Epidermal melanocyte (primary cell): ENCODE data around the gene GABRA5.

Experiments
- DNase-seq: peaks from one replicate; pipeline ENCODE4 v3.0.0; 2011; ENCODE audit warnings: low spot score; ENCODE audit not compliant: insufficient read length

GABRA5 gene

GRCh38 chr15:26921433-26921832, 54.6 kb downstream of the GABRA5 start:
- DNase-seq: no peak

- no peak for DNase-seq
Measured at GRCh38 chr15:26926081-26926480, 59.2 kb downstream of the GABRA5 start.

GRCh38 chr15:26928051-26928450, 61.2 kb downstream of the GABRA5 start:
- DNase-seq: no peak

DNA sequence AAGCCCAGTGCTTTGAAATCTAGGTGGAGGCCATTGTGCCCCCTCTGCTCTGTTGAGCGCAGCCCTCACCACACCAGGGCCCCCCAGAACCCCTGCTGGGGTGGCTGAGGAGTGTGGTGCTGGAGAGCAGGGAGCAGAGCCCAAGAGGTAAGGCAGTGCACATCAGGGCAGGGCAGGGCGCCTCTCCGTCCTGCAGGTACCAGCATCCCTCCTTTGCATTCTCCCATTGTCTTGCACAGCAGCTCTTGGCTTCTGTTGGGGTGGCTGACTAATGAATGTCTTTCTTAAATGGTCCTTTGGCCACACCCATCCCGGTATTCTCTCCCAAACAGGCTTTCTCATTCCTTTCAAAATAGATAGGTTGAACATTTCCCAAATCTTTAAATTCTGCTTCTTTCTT, 62.7 kb downstream of the GABRA5 start:
- DNase-seq: no peak

- DNase-seq: no peak
Measured at GRCh38 chr15:26934848-26935247, 68.0 kb downstream of the GABRA5 start.

DNA sequence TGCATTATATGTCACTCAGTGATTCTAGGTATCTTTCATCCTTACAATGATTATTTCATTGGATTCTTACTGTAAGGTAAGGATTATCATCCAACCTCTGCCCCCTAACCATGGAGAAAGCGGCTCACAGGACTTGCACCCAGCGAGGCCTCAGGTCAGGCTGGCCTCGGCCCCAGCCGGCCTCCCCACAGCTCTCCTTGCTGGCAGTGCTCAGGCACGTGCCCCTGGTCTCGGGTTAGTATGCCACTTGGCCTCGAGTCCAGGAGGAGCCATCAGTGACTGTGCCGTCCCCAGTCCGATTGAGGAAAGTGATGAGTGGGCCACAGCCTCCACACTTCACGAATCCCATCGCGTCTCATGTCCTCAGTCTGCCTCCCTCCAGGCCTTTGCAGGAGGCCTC, 68.5 kb downstream of the GABRA5 start:
- no peak for DNase-seq

DNA sequence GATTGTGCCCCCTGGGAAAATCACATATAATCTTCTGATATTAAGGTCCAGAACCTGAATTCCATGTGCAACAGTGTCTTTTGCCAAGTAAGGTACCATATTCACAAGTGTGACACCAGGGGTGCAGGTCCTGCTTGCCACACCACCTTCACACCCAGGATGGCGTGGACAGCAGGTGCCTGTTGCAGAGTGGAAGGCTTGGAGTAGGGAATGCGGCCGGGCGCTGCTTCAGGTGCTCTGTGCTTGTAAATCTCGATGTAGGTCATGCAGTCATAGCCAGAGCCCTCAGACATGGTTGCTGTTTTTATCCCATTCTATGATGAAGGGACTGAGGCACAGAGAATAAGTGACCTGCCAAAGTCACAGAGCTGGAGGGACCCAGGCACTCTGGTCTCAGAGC, 69.6 kb downstream of the GABRA5 start:
- DNase-seq: no peak

DNA sequence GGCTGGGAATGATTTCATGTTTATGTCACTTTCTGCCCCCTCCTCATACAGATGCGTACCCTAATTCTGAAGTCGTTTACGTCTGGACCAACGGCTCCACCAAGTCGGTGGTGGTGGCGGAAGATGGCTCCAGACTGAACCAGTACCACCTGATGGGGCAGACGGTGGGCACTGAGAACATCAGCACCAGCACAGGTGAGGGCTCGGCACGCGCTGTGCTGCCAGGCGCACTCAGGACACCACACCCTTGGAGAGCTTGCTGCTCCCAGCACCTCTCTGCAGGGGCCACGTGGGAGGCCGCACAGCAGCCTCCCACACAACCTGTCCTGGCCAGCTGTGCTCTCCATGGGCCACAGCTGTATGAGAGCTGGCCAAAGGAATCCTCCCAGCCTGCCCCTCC, 70.3 kb downstream of the GABRA5 start:
- no peak for DNase-seq

- DNase-seq: no peak
Measured at GRCh38 chr15:26939398-26939797, 72.5 kb downstream of the GABRA5 start.

GRCh38 chr15:26941489-26941888, 74.6 kb downstream of the GABRA5 start:
- DNase-seq: no peak

- DNase-seq: no peak
Measured at GRCh38 chr15:26943866-26944265, 77.0 kb downstream of the GABRA5 start.

GRCh38 chr15:26945046-26945445, 78.2 kb downstream of the GABRA5 start:
- DNase-seq: no peak

DNA sequence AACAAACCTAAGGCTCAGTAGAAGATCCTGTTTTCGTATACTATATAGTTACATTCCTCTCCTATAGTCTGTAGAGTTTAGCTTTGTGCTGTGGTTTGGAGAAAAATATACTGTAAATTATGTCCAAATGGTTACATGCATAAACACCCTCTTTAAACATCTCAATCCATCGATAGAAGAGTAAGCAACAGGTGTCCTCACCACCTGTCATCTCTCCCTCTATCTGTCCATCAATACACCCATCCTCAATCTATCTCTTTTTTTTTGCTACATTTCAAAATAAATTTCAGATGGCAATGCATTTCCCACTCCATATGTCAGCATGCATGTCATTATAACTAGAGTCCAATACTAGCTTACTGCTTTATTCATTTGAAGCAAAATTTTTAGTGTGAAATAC, 83.1 kb downstream of the GABRA5 start:
- DNase-seq: no peak

DNA sequence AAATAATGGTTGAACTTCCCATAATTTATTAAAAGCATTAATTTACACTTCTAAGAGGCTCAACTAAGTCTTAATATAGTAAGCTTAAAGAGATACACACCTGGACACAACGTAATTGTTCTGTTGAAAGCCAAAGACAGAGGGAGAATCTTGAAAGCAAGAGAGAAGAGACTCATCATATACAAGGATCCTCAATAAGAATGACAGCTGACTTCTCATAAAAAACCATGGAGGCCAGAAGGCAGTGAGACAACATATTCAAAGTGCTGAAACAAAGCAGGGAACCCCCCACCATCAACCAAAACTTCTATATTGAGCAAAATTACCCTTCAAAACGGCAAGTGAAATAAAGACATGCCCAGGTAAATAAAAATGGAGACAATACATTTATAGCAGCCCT, 87.5 kb downstream of the GABRA5 start:
- no peak for DNase-seq

- DNase-seq: no peak
Measured at GRCh38 chr15:26967719-26968269, 100.9 kb downstream of the GABRA5 start.

DNA sequence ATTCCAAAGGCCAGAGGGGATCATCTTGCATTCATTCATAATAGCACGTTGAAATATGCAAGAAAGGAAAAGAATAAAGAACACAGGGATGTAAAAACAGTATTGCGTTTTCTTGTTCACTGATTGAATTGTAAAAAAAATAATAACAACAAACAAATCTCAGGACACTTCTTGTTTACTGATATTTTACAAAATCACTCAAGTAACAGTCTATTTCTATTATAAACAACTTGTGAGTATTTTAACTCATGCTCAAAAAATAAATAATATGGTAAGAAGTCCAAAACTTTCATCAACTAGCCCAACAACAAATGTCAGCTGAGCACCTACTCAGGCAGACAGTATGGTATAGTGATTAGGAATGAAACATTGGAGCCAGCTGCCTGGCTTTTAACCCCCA, 101.9 kb downstream of the GABRA5 start:
- DNase-seq: no peak

- DNase-seq: no peak
Measured at GRCh38 chr15:26970712-26971210, 103.9 kb downstream of the GABRA5 start, which contains the start of gene GABRG3. Gene GABRG3, plus strand, starts transcription at chr15:26971181.

- DNase-seq: no peak
Measured at GRCh38 chr15:26971271-26972018, 104.6 kb downstream of the GABRA5 start.

DNA sequence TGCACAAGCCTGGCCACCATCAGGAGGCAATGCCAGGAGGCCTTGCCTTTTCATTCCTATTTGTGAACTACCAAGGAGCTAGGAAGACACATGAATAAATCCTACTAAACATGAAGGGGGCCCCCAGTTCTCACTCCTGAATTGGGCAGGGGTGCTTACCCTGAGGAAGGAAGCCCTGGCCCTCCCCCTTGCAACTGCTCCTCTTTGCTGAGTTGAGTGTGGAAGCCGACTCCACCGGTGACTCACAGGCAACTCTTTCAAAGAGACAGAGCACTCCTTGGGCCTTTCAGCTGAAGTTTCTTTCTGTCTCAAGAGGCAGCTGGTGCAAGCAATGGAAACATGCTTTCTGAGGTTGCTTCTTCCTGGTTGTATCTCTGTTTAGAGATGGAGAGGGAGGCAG, 105.8 kb downstream of the GABRA5 start:
- DNase-seq: no peak

DNA sequence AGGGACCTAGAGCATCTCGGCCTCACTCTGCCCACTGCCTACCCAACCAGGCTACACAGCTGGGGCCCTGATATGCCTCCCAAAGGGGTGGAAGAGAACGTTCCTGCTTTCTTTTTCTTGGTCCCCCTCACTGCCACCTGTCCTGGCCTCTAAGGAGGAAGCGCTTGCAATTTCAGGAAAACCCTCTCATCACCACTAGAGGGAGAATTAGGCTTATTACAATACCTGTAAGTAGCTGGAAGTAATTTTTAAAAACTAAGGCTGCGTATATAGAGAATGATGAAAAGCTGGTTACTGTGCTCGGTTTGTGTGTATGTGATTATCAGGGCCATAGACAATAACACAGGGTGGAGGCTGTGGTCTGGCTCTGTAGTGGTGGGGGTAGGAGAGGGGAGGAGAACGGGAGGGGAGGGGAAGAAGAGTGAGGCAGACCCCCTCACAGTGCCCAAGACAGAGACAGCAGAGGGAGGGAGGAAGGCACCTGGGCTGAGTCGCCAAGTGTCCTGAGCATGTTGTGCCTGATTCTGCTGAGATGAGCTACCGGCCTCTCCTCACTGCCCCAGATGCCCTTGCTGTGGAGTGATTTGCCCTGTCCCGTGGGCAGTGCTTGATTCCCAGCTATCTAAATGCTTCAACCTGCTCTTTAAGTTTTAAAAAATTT, 107.4 kb downstream of the GABRA5 start:
- no peak for DNase-seq

GRCh38 chr15:26981492-26981891, 114.6 kb downstream of the GABRA5 start:
- no peak for DNase-seq

DNA sequence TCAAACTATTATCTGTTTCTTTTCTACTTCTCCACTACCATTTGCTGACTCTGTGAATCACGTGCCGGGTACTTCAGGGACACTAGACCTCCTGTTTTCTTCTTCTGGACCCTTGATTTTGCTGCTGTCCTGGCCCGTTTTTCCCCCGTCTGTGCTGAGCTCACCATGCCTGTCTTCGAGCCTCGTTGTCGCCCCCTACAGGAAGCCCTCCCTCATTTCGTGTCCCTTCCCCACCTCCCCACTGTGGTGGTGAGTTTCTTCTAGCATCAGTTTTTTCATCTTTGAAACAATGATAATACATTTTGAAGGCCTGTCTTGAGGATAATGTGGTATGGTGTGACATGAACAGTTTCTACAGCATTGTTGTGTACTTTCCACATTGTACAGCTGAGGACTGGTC, 117.0 kb downstream of the GABRA5 start:
- no peak for DNase-seq

DNA sequence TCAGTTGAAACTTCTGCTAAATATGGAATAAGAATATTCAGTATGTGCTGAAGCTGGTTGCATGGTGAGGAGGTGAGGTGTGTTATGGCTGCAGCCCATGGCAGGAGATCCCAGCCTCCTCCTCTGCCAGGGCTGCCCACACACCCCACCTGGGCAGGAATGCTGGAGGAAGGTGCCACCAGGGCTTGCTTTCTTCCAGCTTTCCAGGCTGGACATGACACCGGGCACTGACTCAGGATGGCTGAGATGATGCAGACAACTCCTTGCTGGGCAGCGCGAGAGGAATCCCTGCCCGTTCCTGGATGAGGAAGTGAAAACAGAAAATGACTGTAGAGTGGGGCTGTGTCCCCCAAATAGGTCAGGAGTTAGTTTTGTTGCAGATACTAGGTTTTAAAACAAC, 118.2 kb downstream of the GABRA5 start:
- no peak for DNase-seq
